Measurements from ENCODE around the gene NFIA. TPM values are rescaled to one million over a fixed set of nuclear protein-coding genes. Genes with fewer than 3 reads are reported as not detected.

The NFIA gene
- total RNA-seq, 1 experiment from 2014 or later = 12.3 TPM

GRCh38 chr1:61392409-61393242, 310.3 kb downstream of the NFIA start:
- no peak for DNase-seq (ENCODE audit: low spot score)

- DNase-seq (ENCODE audit: low spot score) = no peak
These were observed 311.2 kb downstream of the NFIA start for GRCh38 chr1:61393575-61393974.

- DNase-seq (ENCODE audit: low spot score) = no peak
These were observed 312.9 kb downstream of the NFIA start for GRCh38 chr1:61395146-61395800.

GRCh38 chr1:61397495-61397894, 315.1 kb downstream of the NFIA start:
- DNase-seq (ENCODE audit: low spot score) = no peak

- DNase-seq (ENCODE audit: low spot score) = no peak
These were observed 315.6 kb downstream of the NFIA start for GRCh38 chr1:61397935-61398334.

- DNase-seq (ENCODE audit: low spot score) = no peak
These were observed 316.8 kb downstream of the NFIA start for GRCh38 chr1:61399199-61399598.

- no peak for DNase-seq (ENCODE audit: low spot score)
These were observed 317.9 kb downstream of the NFIA start for GRCh38 chr1:61400131-61400770.

GRCh38 chr1:61400997-61401396, 318.6 kb downstream of the NFIA start:
- DNase-seq (ENCODE audit: low spot score) = no peak

- no peak for DNase-seq (ENCODE audit: low spot score)
These were observed 321.6 kb downstream of the NFIA start for GRCh38 chr1:61403679-61404596.

- DNase-seq (ENCODE audit: low spot score) = no peak
These were observed 322.4 kb downstream of the NFIA start for GRCh38 chr1:61404597-61405376.

- DNase-seq (ENCODE audit: low spot score) = no peak
These were observed 324.1 kb downstream of the NFIA start for GRCh38 chr1:61406467-61406866.

GRCh38 chr1:61412601-61413000, 330.2 kb downstream of the NFIA start:
- no peak for DNase-seq (ENCODE audit: low spot score)

GRCh38 chr1:61419196-61419595, 336.8 kb downstream of the NFIA start:
- no peak for DNase-seq (ENCODE audit: low spot score)

- DNase-seq (ENCODE audit: low spot score) = no peak
These were observed 337.3 kb downstream of the NFIA start for GRCh38 chr1:61419657-61420056.

GRCh38 chr1:61420243-61420642, 337.9 kb downstream of the NFIA start:
- no peak for DNase-seq (ENCODE audit: low spot score)

GRCh38 chr1:61420909-61421835, 338.8 kb downstream of the NFIA start:
- no peak for DNase-seq (ENCODE audit: low spot score)

GRCh38 chr1:61423643-61424042, 341.3 kb downstream of the NFIA start:
- no peak for DNase-seq (ENCODE audit: low spot score)

GRCh38 chr1:61424382-61424781, 342.0 kb downstream of the NFIA start:
- DNase-seq (ENCODE audit: low spot score) = peak; percentile 73

GRCh38 chr1:61425040-61425439, 342.7 kb downstream of the NFIA start:
- no peak for DNase-seq (ENCODE audit: low spot score)

GRCh38 chr1:61426254-61426653, 343.9 kb downstream of the NFIA start:
- DNase-seq (ENCODE audit: low spot score) = no peak
